ENCODE measurements around the gene SH3PXD2B.
"Not testable (repeated sequence)": the region's sequence is repeated elsewhere in the genome, so short reads cannot be mapped to it uniquely, and the experiment has no call there.

SH3PXD2B gene

GRCh38 chr5:172358345-172358744 lies 96.0 kb downstream of the SH3PXD2B start:
- DNase-seq (ENCODE audit: low read depth), result no peak
- no peak for TF ChIP-seq CTCF (IDR thresholded peaks at IDR 0.05; ENCODE audit: control insufficient read depth, extremely low read depth, insufficient read depth)
- H3K4me3 ChIP-seq (ENCODE audit: low read depth, low read length), result no peak overlapping the region

GRCh38 chr5:172356527-172356926 lies 97.8 kb downstream of the SH3PXD2B start:
- H3K4me3 ChIP-seq (ENCODE audit: low read depth, low read length), result no peak overlapping the region
- no peak for DNase-seq (ENCODE audit: low read depth)

GRCh38 chr5:172356047-172356446 lies 98.3 kb downstream of the SH3PXD2B start:
- no peak for TF ChIP-seq CTCF (IDR thresholded peaks at IDR 0.05; ENCODE audit: control insufficient read depth, extremely low read depth, insufficient read depth)
- DNase-seq (ENCODE audit: low read depth), result no peak

More at GRCh38 chr5:172356527-172356926, 97.8 kb downstream of the SH3PXD2B start:
- TF ChIP-seq CTCF (IDR thresholded peaks at IDR 0.05; ENCODE audit: control insufficient read depth, extremely low read depth, insufficient read depth), result no peak

GRCh38 chr5:172353846-172354245 lies 100.5 kb downstream of the SH3PXD2B start:
- DNase-seq (ENCODE audit: low read depth), result no peak
- no peak overlapping the region for H3K4me3 ChIP-seq (ENCODE audit: low read depth, low read length)
- no peak for TF ChIP-seq CTCF (IDR thresholded peaks at IDR 0.05; ENCODE audit: control insufficient read depth, extremely low read depth, insufficient read depth)

More at GRCh38 chr5:172356047-172356446, 98.3 kb downstream of the SH3PXD2B start:
- H3K4me3 ChIP-seq (ENCODE audit: low read depth, low read length), result no peak overlapping the region

DNA sequence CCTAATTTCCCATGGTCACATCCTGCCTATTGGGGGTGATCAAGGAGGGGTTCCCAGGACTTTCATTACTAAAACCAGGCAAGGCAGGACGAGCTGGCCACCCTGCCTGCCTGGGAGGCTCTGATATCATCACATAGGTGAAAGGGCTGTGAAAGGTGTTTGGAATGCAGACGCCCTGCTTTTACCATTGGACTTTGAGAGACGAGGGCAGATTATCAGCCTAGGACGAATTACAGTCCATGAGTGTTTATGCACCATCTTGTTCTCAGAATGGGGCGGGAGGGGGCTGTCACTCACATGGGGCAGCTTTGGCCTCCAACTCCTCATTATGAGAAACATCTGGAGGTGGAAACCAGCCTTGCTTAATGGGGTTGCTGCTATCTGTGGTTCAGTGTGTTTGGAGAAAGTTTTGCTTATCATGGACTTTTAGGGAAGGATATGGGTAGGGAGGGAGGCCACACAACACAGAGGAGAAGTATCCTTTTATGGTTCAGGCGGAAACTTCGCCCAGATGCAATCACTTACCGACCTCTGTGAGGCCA lies 101.0 kb downstream of the SH3PXD2B start:
- no peak for DNase-seq (ENCODE audit: low read depth)
- H3K4me3 ChIP-seq (ENCODE audit: low read depth, low read length), result no peak overlapping the region
- no peak for TF ChIP-seq CTCF (IDR thresholded peaks at IDR 0.05; ENCODE audit: control insufficient read depth, extremely low read depth, insufficient read depth)

- not testable (repeated sequence) for H3K4me3 ChIP-seq (ENCODE audit: low read depth, low read length); DNase-seq (ENCODE audit: low read depth)
These were observed 101.8 kb downstream of the SH3PXD2B start for GRCh38 chr5:172352526-172352925.

GRCh38 chr5:172351240-172351778 lies 103.0 kb downstream of the SH3PXD2B start:
- no peak overlapping the region for H3K4me3 ChIP-seq (ENCODE audit: low read depth, low read length)
- no peak for DNase-seq (ENCODE audit: low read depth)
- TF ChIP-seq CTCF (IDR thresholded peaks at IDR 0.05; ENCODE audit: control insufficient read depth, extremely low read depth, insufficient read depth), result no peak
